GM19397 (cell line): ENCODE data around the gene AMN1.
"Not testable (repeated sequence)": the region's sequence is repeated elsewhere in the genome, so short reads cannot be mapped to it uniquely, and the experiment has no call there.

ENCODE experiments used
- ATAC-seq: cut with Tn5 transposase; IDR thresholded peaks from one replicate; pipeline ENCODE4 v1.9.1; 2021; ENCODE audit warnings: mild to moderate bottlenecking, moderate library complexity; ENCODE audit not compliant: unreplicated experiment

The AMN1 gene

GRCh38 chr12:31733549-31734432, 5.0 kb upstream of the AMN1 start:
- not testable (repeated sequence) for ATAC-seq

GRCh38 chr12:31732926-31733548, 4.2 kb upstream of the AMN1 start:
- ATAC-seq: no peak

- ATAC-seq: not testable (repeated sequence)
Observed at GRCh38 chr12:31731203-31731602, 2.4 kb upstream of the AMN1 start.

- ATAC-seq: no peak
Observed at GRCh38 chr12:31729705-31730104, 884 bp upstream of the AMN1 start.

- ATAC-seq: no peak
Observed at GRCh38 chr12:31728289-31728916, 418 bp downstream of the AMN1 start.

GRCh38 chr12:31727192-31727591, 1.6 kb downstream of the AMN1 start:
- no peak for ATAC-seq

- ATAC-seq: no peak
Observed at GRCh38 chr12:31726575-31726974, 2.2 kb downstream of the AMN1 start.

- no peak for ATAC-seq
Observed at GRCh38 chr12:31724557-31724956, 4.3 kb downstream of the AMN1 start.

- no peak for ATAC-seq
Observed at GRCh38 chr12:31722580-31722979, 6.2 kb downstream of the AMN1 start.

- not testable (repeated sequence) for ATAC-seq
Observed at GRCh38 chr12:31718542-31719198, 10.2 kb downstream of the AMN1 start.

GRCh38 chr12:31716998-31717397, 11.8 kb downstream of the AMN1 start:
- not testable (repeated sequence) for ATAC-seq

GRCh38 chr12:31715283-31715825, 13.5 kb downstream of the AMN1 start:
- peak; percentile 67 for ATAC-seq

GRCh38 chr12:31714406-31715271, 14.2 kb downstream of the AMN1 start:
- ATAC-seq: peak; percentile 35

GRCh38 chr12:31712877-31713276, 15.9 kb downstream of the AMN1 start:
- ATAC-seq: no peak

GRCh38 chr12:31710021-31710818, 18.6 kb downstream of the AMN1 start:
- no peak for ATAC-seq

GRCh38 chr12:31708118-31708517, 20.7 kb downstream of the AMN1 start:
- not testable (repeated sequence) for ATAC-seq

GRCh38 chr12:31705621-31706020, 23.2 kb downstream of the AMN1 start:
- ATAC-seq: no peak

GRCh38 chr12:31702047-31702446, 26.8 kb downstream of the AMN1 start:
- no peak for ATAC-seq

GRCh38 chr12:31689921-31690320, 38.9 kb downstream of the AMN1 start:
- ATAC-seq: not testable (repeated sequence)
